GM21515 (cell line): ENCODE measurements around the gene GON4L.
"Not testable (repeated sequence)": the region's sequence is repeated elsewhere in the genome, so short reads cannot be mapped to it uniquely, and the experiment has no call there.

ENCODE experiments used
- ATAC-seq: cut with Tn5 transposase; IDR thresholded peaks from one replicate; pipeline ENCODE4 v1.9.1; 2021; ENCODE audit not compliant: unreplicated experiment

The GON4L gene

GRCh38 chr1:155834296-155834926 lies 22.6 kb downstream of the GON4L start:
- ATAC-seq: no peak

GRCh38 chr1:155833665-155834295 lies 23.2 kb downstream of the GON4L start:
- ATAC-seq: no peak

GRCh38 chr1:155831279-155831976 lies 25.6 kb downstream of the GON4L start:
- ATAC-seq: no peak

GRCh38 chr1:155827450-155827849 lies 29.6 kb downstream of the GON4L start:
- no peak for ATAC-seq

- no peak for ATAC-seq
Measured at GRCh38 chr1:155816351-155816750, 40.7 kb downstream of the GON4L start.

- no peak for ATAC-seq
Measured at GRCh38 chr1:155813672-155814071, 43.3 kb downstream of the GON4L start.

- no peak for ATAC-seq
Measured at GRCh38 chr1:155812878-155813277, 44.1 kb downstream of the GON4L start.

- ATAC-seq: no peak
Measured at GRCh38 chr1:155809088-155809487, 47.9 kb downstream of the GON4L start.

GRCh38 chr1:155801149-155801548 lies 55.9 kb downstream of the GON4L start:
- no peak for ATAC-seq

GRCh38 chr1:155795618-155796017 lies 61.4 kb downstream of the GON4L start:
- ATAC-seq: not testable (repeated sequence)

- no peak for ATAC-seq
Measured at GRCh38 chr1:155794605-155795245, 62.3 kb downstream of the GON4L start.

- no peak for ATAC-seq
Measured at GRCh38 chr1:155793213-155793612, 63.8 kb downstream of the GON4L start.

GRCh38 chr1:155777582-155777981 lies 79.4 kb downstream of the GON4L start:
- no peak for ATAC-seq

GRCh38 chr1:155776414-155776813 lies 80.6 kb downstream of the GON4L start:
- no peak for ATAC-seq

GRCh38 chr1:155773221-155773620 lies 83.8 kb downstream of the GON4L start:
- ATAC-seq: no peak

- no peak for ATAC-seq
Measured at GRCh38 chr1:155769257-155769656, 87.8 kb downstream of the GON4L start.

GRCh38 chr1:155767399-155767989 lies 89.5 kb downstream of the GON4L start:
- not testable (repeated sequence) for ATAC-seq

GRCh38 chr1:155763989-155764388 lies 93.0 kb downstream of the GON4L start:
- ATAC-seq: not testable (repeated sequence)

- not testable (repeated sequence) for ATAC-seq
Measured at GRCh38 chr1:155763090-155763815, 93.8 kb downstream of the GON4L start.

GRCh38 chr1:155761736-155762405 lies 95.1 kb downstream of the GON4L start:
- no peak for ATAC-seq
